ENCODE results near the gene HAUS7. TPM values are rescaled to one million over a fixed set of nuclear protein-coding genes. Genes with fewer than 3 reads are reported as not detected.

HAUS7 gene
- total and polyA plus RNA-seq, 2 of the 8 experiments (the other 6 are each of a cell fraction or from before 2014, with no cell fraction given) = 45.4 to 54.0 TPM

DNA sequence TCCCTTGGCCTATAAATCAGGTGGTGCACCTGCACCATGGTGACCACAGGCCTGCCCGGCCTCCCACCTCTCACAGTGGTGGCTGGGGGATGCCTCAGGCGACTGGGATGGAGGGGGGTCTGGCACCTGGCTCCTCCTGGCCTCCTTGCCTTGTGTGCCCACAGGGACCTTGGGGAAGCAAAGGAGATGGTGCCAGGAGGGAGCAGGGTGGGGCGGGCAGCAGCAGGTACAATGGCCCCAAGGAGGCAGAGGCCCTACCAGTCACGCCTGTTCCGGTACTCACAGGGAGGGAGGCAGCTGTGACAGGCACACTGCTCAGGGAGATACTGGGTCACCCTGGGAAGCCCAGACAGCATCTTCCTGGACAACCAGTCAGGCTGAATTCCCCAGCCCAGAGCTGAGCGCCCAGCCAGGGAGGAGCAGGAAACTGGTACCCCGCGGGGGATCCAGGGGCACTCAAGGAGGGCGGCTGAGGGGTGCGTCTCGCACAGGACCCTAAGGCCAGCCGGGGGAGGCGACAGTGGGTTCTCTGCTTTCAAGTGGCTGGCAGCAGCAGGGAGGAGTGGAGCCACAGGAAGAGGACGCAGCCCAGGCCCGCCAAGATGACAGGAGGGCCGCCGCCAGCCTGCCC, 23.3 kb downstream of the HAUS7 start:
- no peaks in the 10 kb centered on the region for H3K23me2 ChIP-seq (ENCODE audit: low read depth, low read length)
- H2BK15ac ChIP-seq (ENCODE audit: low read length) = no peak overlapping the region
- no peak overlapping the region for H2AK5ac ChIP-seq (ENCODE audit: low read depth, low read length)
- no peak overlapping the region for H4K8ac ChIP-seq (ENCODE audit: extremely low read depth, insufficient read depth, low read length)
- no peaks in the 10 kb centered on the region for H3K4me1 ChIP-seq (replicated peaks in 1 of 4; ENCODE audit: control insufficient read depth in 3 of 4, insufficient read depth in 4 of 4, low read length in 3 of 4)
- H3K27ac ChIP-seq (ENCODE audit: low read depth, low read length) = no peak overlapping the region
- H2BK20ac ChIP-seq (ENCODE audit: low read length) = no peak overlapping the region
- no peak overlapping the region for H3K14ac ChIP-seq (ENCODE audit: insufficient read length)
- no peak overlapping the region for H3K9ac ChIP-seq (replicated peaks in 1 of 4; ENCODE audit: extremely low read depth in 1 of 4, low read depth in 3 of 4, low read length in 3 of 4)
- H2BK12ac ChIP-seq (ENCODE audit: low read depth, low read length) = no peak overlapping the region
- no peaks in the 10 kb centered on the region for H3K27me3 ChIP-seq (replicated peaks in 1 of 4; ENCODE audit: control insufficient read depth in 3 of 4, extremely low read depth in 1 of 4, insufficient read depth in 3 of 4, low read length in 3 of 4)
- H4K91ac ChIP-seq (replicated peaks; ENCODE audit: insufficient read length, low read length) = no peak overlapping the region
- WGBS, 2 experiments (ENCODE audit: extremely low coverage in 1 of 2, insufficient coverage in 1 of 2, insufficient read length in 1 of 2, insufficient replicate concordance in 2 of 2, low coverage in 1 of 2, low lambda C conversion rate in 2 of 2, missing lambda C conversion rate in 1 of 2) = 93% methylated on average over 12 of the region's 17 CpGs; no CpG with 5 or more reads in 1 of the 2 experiments
- no peak overlapping the region for H2BK120ac ChIP-seq (replicated peaks; ENCODE audit: low read depth, low read length)
- H3K4me3 ChIP-seq (ENCODE audit: extremely low read depth in 1 of 4, insufficient read depth in 2 of 4, low read depth in 3 of 4, low read length in 4 of 4) = no peak overlapping the region
- H3K9me3 ChIP-seq (ENCODE audit: insufficient read depth in 2 of 2, low read depth in 1 of 2, low read length in 1 of 2) = no peaks in the 10 kb centered on the region
- ChIA-PET POLR2A (ENCODE audit: partially characterized antibody) (no interaction called here), CTCF (ENCODE audit: partially characterized antibody) (no interaction called here)
- no peak overlapping the region for H2AFZ ChIP-seq (ENCODE audit: low read length)
- H3K79me2 ChIP-seq (ENCODE audit: control insufficient read depth in 1 of 2, insufficient read depth in 2 of 2, low read length in 2 of 2) = no peaks in the 10 kb centered on the region
- H3K4ac ChIP-seq (replicated peaks; ENCODE audit: insufficient read length, low read depth, low read length) = no peak overlapping the region
- H3K79me1 ChIP-seq (ENCODE audit: low read depth, low read length) = no peaks in the 10 kb centered on the region
- DNase-seq (ENCODE audit: low read depth in 1 of 2, low spot score in 2 of 2) (no peak), FAIRE-seq (no peak)
- no peaks in the 10 kb centered on the region for H4K20me1 ChIP-seq (replicated peaks in 1 of 2; ENCODE audit: control insufficient read depth in 1 of 2, insufficient read depth in 2 of 2, low read length in 2 of 2)
- H3K4me2 ChIP-seq (ENCODE audit: insufficient read depth in 1 of 2, low read depth in 2 of 2, low read length in 2 of 2) = no peak overlapping the region
- H3K23ac ChIP-seq (ENCODE audit: insufficient read length) = no peak overlapping the region
- no peak overlapping the region for H2BK5ac ChIP-seq (ENCODE audit: low read depth, low read length)
- H3K36me3 ChIP-seq (ENCODE audit: control insufficient read depth in 2 of 4, insufficient read depth in 4 of 4, low read length in 3 of 4) = no peaks in the 10 kb centered on the region; a peak in 1 of 8 replicates
- no peak overlapping the region for H3K18ac ChIP-seq (ENCODE audit: extremely low read depth, low read length)
- H4K5ac ChIP-seq (ENCODE audit: insufficient read length, low read depth, low read length) = no peak overlapping the region
- no peak overlapping the region for H3K56ac ChIP-seq (replicated peaks; ENCODE audit: insufficient read length, low read depth, low read length)
- no peak for TF ChIP-seq CBX8 (IDR thresholded peaks at IDR 0.05; ENCODE audit: borderline replicate concordance, low read depth, low read length)
- no peak for TF ChIP-seq SIRT6 (IDR thresholded peaks at IDR 0.05; ENCODE audit: low read length)
- TF ChIP-seq YY1 (IDR thresholded peaks at IDR 0.05; ENCODE audit: low read depth, low read length) = no peak
- no peak for TF ChIP-seq SP4 (IDR thresholded peaks at IDR 0.05; ENCODE audit: low read length)
- TF ChIP-seq CTBP2 (IDR thresholded peaks at IDR 0.05; ENCODE audit: borderline replicate concordance, insufficient read depth, insufficient read length, low read length) = no peak
- no peak for TF ChIP-seq KDM1A (IDR thresholded peaks at IDR 0.05; ENCODE audit: borderline replicate concordance, low read length)
- TF ChIP-seq TEAD4 (IDR thresholded peaks at IDR 0.05; ENCODE audit: low read depth, low read length) = no peak
- TF ChIP-seq TCF12 (IDR thresholded peaks at IDR 0.05; ENCODE audit: low read depth, low read length) = no peak
- no peak for TF ChIP-seq RFX5 (IDR thresholded peaks at IDR 0.05; ENCODE audit: borderline replicate concordance, low read depth, low read length)
- TF ChIP-seq SUZ12 (IDR thresholded peaks at IDR 0.05; ENCODE audit: low read length) = no peak
- no peak for TF ChIP-seq JUN (IDR thresholded peaks at IDR 0.05; ENCODE audit: low read depth, low read length)
- no peak for TF ChIP-seq SP2 (IDR thresholded peaks at IDR 0.05; ENCODE audit: low read length)
- no peak for TF ChIP-seq SAP30 (IDR thresholded peaks at IDR 0.05; ENCODE audit: insufficient read depth, insufficient replicate concordance, low read length)
- no peak for TF ChIP-seq BRCA1 (IDR thresholded peaks at IDR 0.05; ENCODE audit: low read depth, low read length)
- TF ChIP-seq RNF2 (IDR thresholded peaks at IDR 0.05; ENCODE audit: borderline replicate concordance, low read depth, low read length, missing control alignments, poor library complexity, severe bottlenecking) = no peak
